DOHH2 (cell line): ENCODE results near the gene LDLR.
A peak's percentile ranks its signal among the peaks of the same experiment; 100 is the strongest.

Experiments used
- H3F3A ChIP-seq: fragments of 200-600 bp; sonication (generic), shearing (Covaris generic); 2 replicates; pipeline ENCODE4 v1.6.0; 2016; ENCODE audit warnings: antibody characterized with exemption, mild to moderate bottlenecking; ENCODE audit not compliant: control insufficient read depth, insufficient read depth
- H3K27ac ChIP-seq: fragments of 200-600 bp; sonication (generic); 2 replicates; pipeline ENCODE4 v1.5.1; 2014; ENCODE audit warnings: low read depth, mild to moderate bottlenecking, low read length, moderate library complexity
- H3K27me3 ChIP-seq: fragments of 200-600 bp; sonication (generic); 2 replicates; pipeline ENCODE4 v1.6.1; 2014; ENCODE audit warnings: mild to moderate bottlenecking, low read length, mixed read lengths; ENCODE audit not compliant: control insufficient read depth
- H3K36me3 ChIP-seq: fragments of 200-600 bp; sonication (generic); 2 replicates; pipeline ENCODE4 v1.6.1; 2014; ENCODE audit warnings: mild to moderate bottlenecking, low read length, moderate library complexity, mixed read lengths; ENCODE audit not compliant: control insufficient read depth
- H3K4me1 ChIP-seq: fragments of 200-600 bp; sonication (generic); 2 replicates; pipeline ENCODE4 v1.6.1; 2014; ENCODE audit warnings: mild to moderate bottlenecking, low read length, mixed read lengths; ENCODE audit not compliant: control insufficient read depth
- H3K4me2 ChIP-seq: fragments of 200-600 bp; sonication (generic); 2 replicates; pipeline ENCODE4 v1.6.0; 2014; ENCODE audit warnings: mild to moderate bottlenecking, low read length, moderate library complexity
- H3K4me3 ChIP-seq: fragments of 200-600 bp; sonication (generic); 2 replicates; pipeline ENCODE4 v1.5.1; 2014; ENCODE audit warnings: mild to moderate bottlenecking, low read length, mixed read lengths
- H3K79me2 ChIP-seq: fragments of 200-600 bp; sonication (generic); 2 replicates; pipeline ENCODE4 v1.6.1; 2014; ENCODE audit warnings: mild to moderate bottlenecking, low read length, mixed read lengths; ENCODE audit not compliant: control insufficient read depth
- H3K9me2 ChIP-seq: fragments of 200-600 bp; sonication (generic); replicated peaks from 2 replicates; pipeline ENCODE4 v1.6.1; 2014; ENCODE audit warnings: mild to moderate bottlenecking, low read length, mixed read lengths; ENCODE audit not compliant: control insufficient read depth
- H3K9me3 ChIP-seq: fragments of 200-600 bp; sonication (generic); 2 replicates; pipeline ENCODE4 v1.6.1; 2014; ENCODE audit warnings: antibody characterized with exemption, low read length, mixed read lengths; ENCODE audit not compliant: control insufficient read depth, insufficient read depth
- H4K20me1 ChIP-seq: fragments of 200-600 bp; sonication (generic); 2 replicates; pipeline ENCODE4 v1.6.0; 2014; ENCODE audit warnings: low read depth, mild to moderate bottlenecking, antibody characterized with exemption, low read length, moderate library complexity; ENCODE audit not compliant: control insufficient read depth, insufficient read depth
- EZH2phosphoT487 ChIP-seq: fragments of 200-600 bp; sonication (generic); IDR thresholded peaks from 2 replicates; pipeline ENCODE4 v1.6.1; 2017; ENCODE audit warnings: borderline replicate concordance, mild to moderate bottlenecking, antibody characterized with exemption, low read length, moderate library complexity, mixed read lengths
- TF ChIP-seq, protein P1 (sequence below): fragments of 200-600 bp; sonication (generic); IDR thresholded peaks from one replicate; pipeline ENCODE4 v1.5.1; 2014; ENCODE audit warnings: antibody characterized with exemption, mild to moderate bottlenecking, low read depth, low read length; ENCODE audit not compliant: poor library complexity, severe bottlenecking

Gene LDLR

DNA sequence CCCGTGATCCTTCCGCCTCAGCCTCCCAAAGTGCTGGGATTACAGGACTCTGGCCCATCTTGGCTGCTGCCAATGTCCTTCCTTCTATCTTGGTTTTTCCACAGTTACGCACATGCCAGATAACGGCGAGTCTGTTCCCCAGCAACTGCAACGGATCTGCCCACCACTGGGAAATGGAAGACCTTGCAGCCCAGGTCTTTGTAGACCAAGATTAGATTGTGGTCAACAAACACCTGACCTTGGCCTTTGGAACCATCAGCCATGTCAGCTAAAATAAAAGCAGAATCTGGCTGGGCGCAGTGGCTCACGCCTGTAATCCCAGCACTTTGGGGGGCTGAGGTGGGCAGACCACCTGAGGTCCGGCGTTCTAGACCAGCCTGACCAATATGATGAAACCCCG is 10.4 kb upstream of the LDLR start:
- H3K4me2 ChIP-seq = no peak overlapping the region

DNA sequence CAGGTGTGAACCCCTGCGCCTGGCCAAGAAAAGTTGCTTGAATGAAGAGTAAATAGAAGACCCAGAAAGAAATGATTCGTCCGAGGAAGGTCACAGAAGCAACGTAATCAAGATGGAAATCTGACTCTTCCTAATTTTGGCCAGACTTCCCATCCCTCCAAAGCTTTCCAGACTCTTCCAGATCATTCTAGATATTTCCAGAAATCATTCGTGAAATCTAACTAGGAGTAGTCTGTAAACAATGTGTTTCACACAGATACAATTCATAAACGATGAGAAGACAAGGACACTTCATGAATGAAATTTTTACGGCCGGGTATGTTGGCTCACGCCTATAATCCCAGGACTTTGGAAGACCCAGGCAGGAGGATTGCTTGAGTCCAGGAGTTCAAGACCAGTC is 9.3 kb upstream of the LDLR start:
- Histone ChIP-seq H3F3A (peaks cover 3% of the 10 kb centered on the region; the same call in 1 of the 2 replicates), H3K4me1 (peaks cover 14% of the 10 kb centered on the region), H3K27me3 (no peaks in the 10 kb centered on the region), H3K9me2 (no peaks in the 10 kb centered on the region), H3K79me2 (no peaks in the 10 kb centered on the region), H3K27ac (no peak overlapping the region), H4K20me1 (no peaks in the 10 kb centered on the region), H3K9me3 (no peaks in the 10 kb centered on the region), H3K4me3 (no peak overlapping the region), H3K36me3 (no peaks in the 10 kb centered on the region), H3K4me2 (no peak overlapping the region)
- TF ChIP-seq, protein P1, sequence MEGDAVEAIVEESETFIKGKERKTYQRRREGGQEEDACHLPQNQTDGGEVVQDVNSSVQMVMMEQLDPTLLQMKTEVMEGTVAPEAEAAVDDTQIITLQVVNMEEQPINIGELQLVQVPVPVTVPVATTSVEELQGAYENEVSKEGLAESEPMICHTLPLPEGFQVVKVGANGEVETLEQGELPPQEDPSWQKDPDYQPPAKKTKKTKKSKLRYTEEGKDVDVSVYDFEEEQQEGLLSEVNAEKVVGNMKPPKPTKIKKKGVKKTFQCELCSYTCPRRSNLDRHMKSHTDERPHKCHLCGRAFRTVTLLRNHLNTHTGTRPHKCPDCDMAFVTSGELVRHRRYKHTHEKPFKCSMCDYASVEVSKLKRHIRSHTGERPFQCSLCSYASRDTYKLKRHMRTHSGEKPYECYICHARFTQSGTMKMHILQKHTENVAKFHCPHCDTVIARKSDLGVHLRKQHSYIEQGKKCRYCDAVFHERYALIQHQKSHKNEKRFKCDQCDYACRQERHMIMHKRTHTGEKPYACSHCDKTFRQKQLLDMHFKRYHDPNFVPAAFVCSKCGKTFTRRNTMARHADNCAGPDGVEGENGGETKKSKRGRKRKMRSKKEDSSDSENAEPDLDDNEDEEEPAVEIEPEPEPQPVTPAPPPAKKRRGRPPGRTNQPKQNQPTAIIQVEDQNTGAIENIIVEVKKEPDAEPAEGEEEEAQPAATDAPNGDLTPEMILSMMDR = no peak
- TF ChIP-seq EZH2phosphoT487 = no peak

More for the DNA sequence above, 10.4 kb upstream of the LDLR start:
- H3K9me2 ChIP-seq = no peaks in the 10 kb centered on the region
- no peaks in the 10 kb centered on the region for H4K20me1 ChIP-seq
- peaks cover 3% of the 10 kb centered on the region; the same call in 1 of the 2 replicates for H3F3A ChIP-seq
- no peaks in the 10 kb centered on the region for H3K27me3 ChIP-seq
- no peaks in the 10 kb centered on the region for H3K9me3 ChIP-seq
- TF ChIP-seq EZH2phosphoT487 = no peak
- TF ChIP-seq, protein P1 = no peak
- no peaks in the 10 kb centered on the region for H3K36me3 ChIP-seq
- H3K4me3 ChIP-seq = no peak overlapping the region
- no peak overlapping the region for H3K27ac ChIP-seq
- H3K4me1 ChIP-seq = peaks cover 21% of the 10 kb centered on the region
- no peaks in the 10 kb centered on the region for H3K79me2 ChIP-seq

DNA sequence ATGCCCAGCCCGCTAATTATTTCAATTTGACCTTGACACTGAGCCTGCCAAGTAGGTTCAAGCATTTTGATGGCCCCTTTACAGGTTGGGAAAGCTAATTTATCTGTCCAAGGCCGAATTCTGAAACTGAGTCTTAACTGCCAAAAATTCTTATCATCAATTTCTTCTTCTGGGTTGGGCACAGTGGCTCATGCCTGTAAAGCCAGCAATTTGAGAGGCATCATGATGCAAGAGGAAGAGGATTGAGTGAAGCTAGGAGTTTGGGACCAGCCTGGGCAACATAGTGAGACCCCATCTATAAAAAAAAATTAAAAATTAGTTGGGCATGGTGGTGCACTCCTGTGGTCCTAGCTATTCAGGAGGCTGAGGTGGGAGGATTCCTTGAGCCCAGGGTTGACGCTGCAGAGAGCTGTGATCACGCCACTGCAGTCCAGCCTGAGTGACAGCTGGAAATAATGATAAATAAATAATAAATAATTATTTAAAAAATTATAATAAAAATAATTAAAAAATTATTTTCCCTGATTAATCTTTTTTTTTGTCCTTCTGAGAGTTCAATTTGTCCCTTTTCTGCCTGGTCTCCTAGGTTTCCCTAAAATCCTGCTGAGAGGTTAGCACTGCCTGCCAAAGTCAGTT is 1.3 kb upstream of the LDLR start:
- peaks cover 33% of the 10 kb centered on the region for H3K36me3 ChIP-seq
- peaks cover 8% of the 10 kb centered on the region; the same call in 1 of the 2 replicates for H3F3A ChIP-seq
- no peaks in the 10 kb centered on the region for H3K9me3 ChIP-seq
- H3K4me1 ChIP-seq = peaks cover 51% of the 10 kb centered on the region
- no peak for TF ChIP-seq EZH2phosphoT487
- TF ChIP-seq, protein P1 = no peak
- H3K4me2 ChIP-seq = peak overlapping the region; percentile 76; the same call in 1 of the 2 replicates
- H3K27me3 ChIP-seq = peaks cover 19% of the 10 kb centered on the region; the same call in 1 of the 2 replicates
- H3K27ac ChIP-seq = 0 out of 2 replicates have a peak overlapping the region, but pooled peaks have one; percentile 89
- H3K79me2 ChIP-seq = peaks cover 40% of the 10 kb centered on the region
- H3K4me3 ChIP-seq = no peak overlapping the region
- peaks cover 18% of the 10 kb centered on the region for H4K20me1 ChIP-seq
- no peaks in the 10 kb centered on the region for H3K9me2 ChIP-seq
